Heart left ventricle (tissue), 16 donors: ENCODE measurements around the gene KIF12. TPM values are rescaled to one million over a fixed set of nuclear protein-coding genes. Genes with fewer than 3 reads are reported as not detected.

Experiments
- ATAC-seq, 4 donors: fragments of 200-7000 bp; cut with Tn5 transposase; one replicate each; pipeline ENCODE4 v1.9.1; 2020 to 2022; ENCODE audit warnings: moderate library complexity in 4 of 4, mild to moderate bottlenecking in 3 of 4, moderate number of reproducible peaks in 1 of 4
- DNase-seq, 5 donors: peaks; one replicate each; pipeline ENCODE4 v3.0.0-alpha.2; 2020
- H3K27ac ChIP-seq, 12 donors: fragments of 200-600 bp; sonication (generic) in 4 of 12; one replicate each; pipeline versions ENCODE4 v1.5.0 to v1.8.0; 2016 to 2022; ENCODE audit warnings: mild to moderate bottlenecking in 2 of 12
- H3K27me3 ChIP-seq, 9 donors: fragments of 200-600 bp; sonication (generic) in 2 of 9; one replicate each; pipeline versions ENCODE4 v1.5.1 to v1.8.0; 2016 to 2022; ENCODE audit warnings: mild to moderate bottlenecking in 3 of 9
- H3K36me3 ChIP-seq, 9 donors: fragments of 200-600 bp; sonication (generic) in 2 of 9; one replicate each; pipeline versions ENCODE4 v1.5.0 to v1.8.0; 2018 to 2022; ENCODE audit warnings: mild to moderate bottlenecking in 2 of 9
- H3K4me1 ChIP-seq, 12 donors: fragments of 200-600 bp; sonication (generic) in 4 of 12; one replicate each; pipeline versions ENCODE4 v1.5.0 to v1.8.0; 2016 to 2022; ENCODE audit warnings: mild to moderate bottlenecking in 3 of 12
- H3K4me3 ChIP-seq, 12 donors: fragments of 200-600 bp; sonication (generic) in 4 of 12; one replicate each; pipeline versions ENCODE4 v1.5.0 to v1.8.0; 2017 to 2022; ENCODE audit warnings: mild to moderate bottlenecking in 9 of 12, moderate library complexity in 4 of 12
- H3K9me3 ChIP-seq, 12 donors: fragments of 200-600 bp; sonication (generic) in 4 of 12; one replicate each; pipeline versions ENCODE4 v1.5.0 to v1.8.0; 2016 to 2022; ENCODE audit warnings: mild to moderate bottlenecking in 1 of 12
- CTCF ChIP-seq, 12 donors: fragments of 200-600 bp; sonication (generic) in 4 of 12; IDR thresholded peaks; one replicate each; pipeline versions ENCODE4 v1.5.0 to v1.8.0; 2018 to 2022; ENCODE audit warnings: antibody characterized with exemption in 12 of 12, mild to moderate bottlenecking in 5 of 12
- POLR2A ChIP-seq, 2 donors: fragments of 450-650 bp; IDR thresholded peaks; one replicate each; pipeline ENCODE4 v1.6.1; 2017; ENCODE audit warnings: antibody characterized with exemption in 2 of 2, mild to moderate bottlenecking in 2 of 2, moderate library complexity in 2 of 2
- WGBS, 4 donors: extraction: QIAGEN DNeasy Blood & Tissue Kit in 2 of 4; methylation state at CpG; one replicate each; pipeline versions ENCODE4 v1.1.5 to v1.1.7; 2013 to 2018; 5-methylcytosine and 5-hydroxymethylcytosine counted together
- intact Hi-C, 10 donors: fragments of 100-400 bp; cut with DNase I; formaldehyde crosslinking; loops; one replicate each; pipeline versions ENCODE4 v1.11.1 to v1.14.2; 2022
- polyA plus RNA-seq, 2 donors: library from polyadenylated mRNA; stranded (reverse); fragments of 200-250 nt; gene quantifications; one replicate each; pipeline ENCODE4 v1.2.3, GENCODE V29; 2013
- total RNA-seq, 9 donors: library from RNA; depleted of rRNA in 2 of 9; stranded (reverse); fragments of >200 nt in 2 of 9; fragmentation: NEBNext Ultra II Directional in 3 of 9; extraction: Animal tissue kit (Norgen Biotek cat#: 25700) in 3 of 9; gene quantifications; one replicate each; pipeline versions ENCODE4 v1.1.0 to v1.2.4, GENCODE V29; 2016 to 2023
- donor health status: ischemic (EF 13 %, LVEDD 7.1; RV severe dilation, severe dysfunction).
- donor health status: healthy with polysubstance abuse.
- donor health status: DM: no; HTN: yes; CAD: no.
- donor health status: DM: no; HTN: no; CAD: no.
- donor health status: ischemic (EF 25% LVEDD 6.9; RV normal size, moderate dysfunction).
- donor health status: ischemic (EF 25% LVEDD 5.7; RV mildly dilated, moderate dysfunction).
- donor health status: healthy.
- donor health status: DM: yes; HTN: yes; CAD: no.
- donor health status: ischemic (EF 35%, LVEDD 5.7; RV mildly dilated, moderate dysfunction).
- donor health status: nonischemic (EF 11% LVEDD 7.7; RV severe dilation, severe dysfunction).
- donor health status: DM: yes; HTN: yes; CAD: no.
- donor health status: PGD.
- donor health status: ischemic (EF 29% LVEDD 5.4; RV normal size, mild dysfunction).
- donor health status: nonischemic (EF 23%, LVEDD 6.1; RV moderate dilation, normal function).

KIF12 gene
- total and polyA plus RNA-seq, 11 donors, result 0.08 to 0.21 TPM; not detected in 9

- TF ChIP-seq CTCF (IDR thresholded peaks at IDR 0.05), result no peak
- ATAC-seq, result no peak
- no peak for DNase-seq
- H3K36me3 ChIP-seq, result no peaks in the 10 kb centered on the region
- H3K4me3 ChIP-seq, result no peak overlapping the region
- 57 to 79% (median 69%) methylated on average over 7 of the region's 7 CpGs for WGBS, 4 donors
- intact Hi-C loops, result loop anchor here in 1 of 10 donors (10.0 kb wide), 1 partner anchor 58 kb away; no protein-coding TSS in a partner anchor
- peaks cover 0 to 30% (median 0%) of the 10 kb centered on the region in 9 donors for H3K27me3 ChIP-seq
- peaks cover 0 to 6% (median 0%) of the 10 kb centered on the region in 12 donors for H3K4me1 ChIP-seq
- no peak overlapping the region for H3K27ac ChIP-seq
- no peaks in the 10 kb centered on the region for H3K9me3 ChIP-seq
Measured at GRCh38 chr9:114077162-114077837, 21.8 kb downstream of the KIF12 start.

- Histone ChIP-seq H3K4me3 (no peak overlapping the region), H3K27me3 (peaks cover 0 to 30% (median 0%) of the 10 kb centered on the region in 9 donors), H3K9me3 (no peaks in the 10 kb centered on the region), H3K4me1 (peaks cover 0 to 12% (median 4%) of the 10 kb centered on the region in 12 donors), H3K36me3 (no peaks in the 10 kb centered on the region), H3K27ac (no peak overlapping the region)
- no peak for ATAC-seq
- 65 to 73% (median 69%) methylated on average over 13 to 14 of the region's 14 CpGs for WGBS, 4 donors
- no peak for DNase-seq
- no peak for TF ChIP-seq CTCF (IDR thresholded peaks at IDR 0.05)
- intact Hi-C loops, result loop anchor here in 1 of 10 donors (10.0 kb wide), 1 partner anchor 58 kb away; no protein-coding TSS in a partner anchor
Measured at GRCh38 chr9:114076237-114077161, 22.6 kb downstream of the KIF12 start.

- Histone ChIP-seq H3K9me3 (no peaks in the 10 kb centered on the region), H3K27me3 (peaks cover 0 to 30% (median 0%) of the 10 kb centered on the region in 9 donors), H3K36me3 (no peaks in the 10 kb centered on the region), H3K27ac (no peak overlapping the region), H3K4me1 (peaks cover 0 to 12% (median 4%) of the 10 kb centered on the region in 12 donors), H3K4me3 (no peak overlapping the region)
- 54 to 76% (median 68%) methylated on average over 4 of the region's 4 CpGs for WGBS, 4 donors
- intact Hi-C loops, result loop anchor here in 1 of 10 donors (10.0 kb wide), 1 partner anchor 59 kb away; no protein-coding TSS in a partner anchor
- TF ChIP-seq CTCF (IDR thresholded peaks at IDR 0.05) (no peak), POLR2A (IDR thresholded peaks at IDR 0.05) (no peak)
- no peak for DNase-seq
- no peak for ATAC-seq
Measured at GRCh38 chr9:114075602-114076001, 23.5 kb downstream of the KIF12 start.
